Tibial nerve (tissue), 4 donors: ENCODE data around the gene SNX1. TPM values are rescaled to one million over a fixed set of nuclear protein-coding genes. Genes with fewer than 3 reads are reported as not detected.

ENCODE experiments used
- DNase-seq, 2 donors: peaks; one replicate each; pipeline ENCODE4 v3.0.0-alpha.2; 2019; ENCODE audit warnings: low spot score in 2 of 2
- H3K27ac ChIP-seq, 4 donors: fragments of 200-600 bp; sonication (generic) in 3 of 4; one replicate each; pipeline ENCODE4 v1.5.1; 2017 to 2019; ENCODE audit warnings: mild to moderate bottlenecking in 1 of 4
- H3K27me3 ChIP-seq, 2 donors: fragments of 200-600 bp; sonication (generic) in 1 of 2; one replicate each; pipeline versions ENCODE4 v1.5.1 to v1.6.0; 2017 to 2019
- H3K36me3 ChIP-seq, 3 donors: fragments of 200-600 bp; sonication (generic); one replicate each; pipeline ENCODE4 v1.5.1; 2018 to 2019
- H3K4me1 ChIP-seq, 4 donors: fragments of 200-600 bp; sonication (generic) in 3 of 4; one replicate each; pipeline ENCODE4 v1.5.1; 2017 to 2019
- H3K4me3 ChIP-seq, 4 donors: fragments of 200-600 bp; sonication (generic) in 3 of 4; one replicate each; pipeline ENCODE4 v1.5.1; 2017 to 2019; ENCODE audit warnings: mild to moderate bottlenecking in 1 of 4, moderate library complexity in 1 of 4
- H3K9me3 ChIP-seq, 4 donors: fragments of 200-600 bp; sonication (generic) in 3 of 4; one replicate each; pipeline ENCODE4 v1.5.1; 2017 to 2019
- CTCF ChIP-seq, 5 experiments: fragments of 200-600 bp in 3 of 5; fragments of 450-650 bp in 2 of 5; sonication (generic) in 3 of 5; IDR thresholded peaks; one replicate each; pipeline ENCODE4 v1.5.1; 2016 to 2019; ENCODE audit warnings: antibody characterized with exemption in 5 of 5, mild to moderate bottlenecking in 3 of 5, moderate library complexity in 2 of 5
- EP300 ChIP-seq, 2 donors: sonication (generic); formaldehyde crosslinking; IDR thresholded peaks; one replicate each; pipeline ENCODE4 v1.6.1; 2017; ENCODE audit warnings: antibody characterized with exemption in 2 of 2, mild to moderate bottlenecking in 1 of 2
- POLR2A ChIP-seq, 2 donors: fragments of 450-650 bp; IDR thresholded peaks; one replicate each; pipeline ENCODE4 v1.6.1; 2017; ENCODE audit warnings: antibody characterized with exemption in 2 of 2, mild to moderate bottlenecking in 2 of 2, moderate library complexity in 2 of 2
- WGBS, 2 donors: methylation state at CpG; one replicate each; pipeline ENCODE4 v1.1.5; 2018; 5-methylcytosine and 5-hydroxymethylcytosine counted together
- total RNA-seq, 4 donors: library from RNA; depleted of rRNA; stranded (reverse); fragments of >200 nt; gene quantifications; one replicate each; pipeline ENCODE4 v1.1.0, GENCODE V29; 2016

Gene SNX1
- total RNA-seq, 4 donors from 2014 or later, result 102 to 128 (median 108) TPM

- DNase-seq, result no peak
- H3K4me1 ChIP-seq, result peaks cover 0 to 55% (median 34%) of the 10 kb centered on the region in 4 donors
Observed at GRCh38 chr15:64155802-64156651, 60.2 kb downstream of the SNX1 start.

GRCh38 chr15:64156652-64157331 is 61.0 kb downstream of the SNX1 start:
- TF ChIP-seq CTCF (IDR thresholded peaks at IDR 0.05) (no peak), EP300 (IDR thresholded peaks at IDR 0.05) (no peak), POLR2A (IDR thresholded peaks at IDR 0.05) (no peak)
- H3K27ac ChIP-seq, result no peak overlapping the region
- no peak overlapping the region for H3K4me3 ChIP-seq
- peaks cover 0 to 15% of the 10 kb centered on the region in 2 donors for H3K27me3 ChIP-seq
- H3K9me3 ChIP-seq, result no peaks in the 10 kb centered on the region
- peaks cover 0 to 55% (median 34%) of the 10 kb centered on the region in 4 donors for H3K4me1 ChIP-seq
- no peak for DNase-seq
- H3K36me3 ChIP-seq, result peaks cover 5 to 80% (median 43%) of the 10 kb centered on the region in 3 donors
- WGBS, 2 donors, result 82 to 85% methylated on average over 15 to 16 of the region's 16 CpGs

More at GRCh38 chr15:64155802-64156651, 60.2 kb downstream of the SNX1 start:
- Histone ChIP-seq H3K27ac (no peak overlapping the region), H3K9me3 (no peaks in the 10 kb centered on the region), H3K36me3 (peaks cover 5 to 74% (median 43%) of the 10 kb centered on the region in 3 donors), H3K27me3 (peaks cover 0 to 23% of the 10 kb centered on the region in 2 donors), H3K4me3 (no peak overlapping the region)
- 84 to 85% methylated on average over 15 of the region's 15 CpGs for whole genome bisulfite sequencing, 2 donors
- TF ChIP-seq CTCF (IDR thresholded peaks at IDR 0.05), result no peak
- no peak for TF ChIP-seq EP300 (IDR thresholded peaks at IDR 0.05)
- TF ChIP-seq POLR2A (IDR thresholded peaks at IDR 0.05), result no peak

GRCh38 chr15:64157599-64158125 is 61.9 kb downstream of the SNX1 start:
- Histone ChIP-seq H3K9me3 (no peaks in the 10 kb centered on the region), H3K4me1 (peaks cover 0 to 52% (median 31%) of the 10 kb centered on the region in 4 donors), H3K36me3 (peaks cover 5 to 80% (median 43%) of the 10 kb centered on the region in 3 donors), H3K4me3 (no peak overlapping the region), H3K27me3 (peaks cover 0 to 7% of the 10 kb centered on the region in 2 donors), H3K27ac (no peak overlapping the region)
- no peak for TF ChIP-seq POLR2A (IDR thresholded peaks at IDR 0.05)
- TF ChIP-seq CTCF (IDR thresholded peaks at IDR 0.05), result no peak
- TF ChIP-seq EP300 (IDR thresholded peaks at IDR 0.05), result no peak
- 67 to 86% methylated on average over 1 of the region's 1 CpG for WGBS, 2 donors
- no peak for DNase-seq

- no peak overlapping the region for H3K27ac ChIP-seq
- H3K9me3 ChIP-seq, result no peaks in the 10 kb centered on the region
- no peak overlapping the region for H3K4me3 ChIP-seq
- H3K36me3 ChIP-seq, result peaks cover 5 to 80% (median 43%) of the 10 kb centered on the region in 3 donors
- WGBS, 2 donors, result 66 to 67% methylated on average over 11 of the region's 11 CpGs
- TF ChIP-seq POLR2A (IDR thresholded peaks at IDR 0.05) (no peak), CTCF (IDR thresholded peaks at IDR 0.05) (no peak), EP300 (IDR thresholded peaks at IDR 0.05) (no peak)
- no peaks in the 10 kb centered on the region for H3K27me3 ChIP-seq
- DNase-seq, result no peak
- H3K4me1 ChIP-seq, result peaks cover 0 to 44% (median 26%) of the 10 kb centered on the region in 4 donors
Observed at GRCh38 chr15:64158363-64159134, 62.8 kb downstream of the SNX1 start.
